ENCODE data around the gene TMEM117.

DNA sequence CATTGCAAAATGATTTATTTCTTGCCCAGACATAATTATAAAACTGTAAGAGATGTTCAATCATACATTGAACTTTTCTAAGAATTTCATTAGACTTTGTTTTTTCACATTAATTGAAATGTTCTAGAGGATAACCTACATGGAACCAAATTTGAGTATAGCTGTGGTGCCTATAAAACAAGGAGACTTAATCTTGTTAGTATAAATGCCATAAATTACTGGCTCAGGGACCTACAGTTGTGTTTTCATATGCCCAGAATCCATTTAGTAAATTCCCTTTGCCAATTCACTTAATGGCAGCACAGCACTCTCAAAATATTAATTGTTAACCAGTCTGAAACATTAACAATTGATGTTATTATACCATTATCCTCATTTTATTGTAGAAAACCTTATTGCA, 551.7 kb downstream of the TMEM117 start:
- TF ChIP-seq POLR2A (IDR thresholded peaks at IDR 0.05) (no peak), CTCF (IDR thresholded peaks at IDR 0.05) (no peak)
